NK-92 (cell line): ENCODE measurements around the gene MCM9.
"Not testable (repeated sequence)": the region's sequence is repeated elsewhere in the genome, so short reads cannot be mapped to it uniquely, and the experiment has no call there.

ENCODE experiments used
- DNase-seq: peaks from one replicate; lab custom pipeline; 2025; ENCODE audit not compliant: unreplicated experiment; lab: John Stamatoyannopoulos, UW

The MCM9 gene

DNA sequence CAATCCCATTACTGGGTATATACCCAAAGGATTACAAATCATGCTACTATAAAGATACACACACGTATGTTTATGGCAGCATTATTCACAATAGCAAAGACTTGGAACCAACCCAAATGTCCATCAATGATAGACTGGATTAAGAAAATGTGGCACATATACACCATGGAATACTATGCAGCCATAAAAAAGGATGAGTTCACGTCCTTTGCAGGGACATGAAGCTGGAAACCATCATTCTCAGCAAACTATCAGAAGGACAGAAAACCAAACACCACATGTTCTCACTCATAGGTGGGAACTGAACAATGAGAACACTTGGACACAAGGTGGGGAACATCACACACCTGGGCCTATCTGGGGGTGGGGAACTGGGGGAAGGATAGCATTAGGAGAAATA is 66.1 kb downstream of the MCM9 start:
- DNase-seq, result not testable (repeated sequence)

DNA sequence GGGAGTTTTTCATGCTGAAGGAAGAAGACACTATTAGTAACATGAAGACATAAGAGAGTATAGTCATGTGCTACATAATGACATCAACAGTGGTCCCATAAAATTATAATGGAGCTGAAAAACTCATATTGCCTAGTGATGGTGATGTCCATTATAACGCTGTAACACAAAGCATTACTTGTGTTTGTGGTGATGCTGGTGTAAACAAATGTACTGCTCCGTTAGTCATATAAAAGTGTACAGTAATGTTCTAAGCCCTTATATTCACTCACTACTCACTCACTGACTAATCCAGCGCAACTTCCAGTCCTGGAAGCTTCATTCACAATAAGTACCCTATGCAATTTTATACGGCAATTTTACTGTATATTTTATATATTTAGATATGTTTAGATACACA is 67.8 kb downstream of the MCM9 start:
- no peak for DNase-seq

DNA sequence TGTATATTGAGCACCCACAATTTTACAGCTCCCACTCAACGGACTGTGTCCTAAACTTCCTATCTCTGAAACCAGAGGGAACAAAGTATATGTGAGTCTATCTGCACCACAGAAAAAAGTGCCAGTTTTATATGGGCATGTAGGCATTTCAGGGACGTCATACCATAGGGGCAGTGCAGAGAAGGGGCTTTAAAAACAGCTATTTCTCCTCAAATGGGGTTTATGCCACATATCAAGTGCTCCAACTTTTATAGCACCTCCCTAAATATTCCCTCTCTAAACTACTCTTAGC is 69.9 kb downstream of the MCM9 start:
- DNase-seq, result no peak

DNA sequence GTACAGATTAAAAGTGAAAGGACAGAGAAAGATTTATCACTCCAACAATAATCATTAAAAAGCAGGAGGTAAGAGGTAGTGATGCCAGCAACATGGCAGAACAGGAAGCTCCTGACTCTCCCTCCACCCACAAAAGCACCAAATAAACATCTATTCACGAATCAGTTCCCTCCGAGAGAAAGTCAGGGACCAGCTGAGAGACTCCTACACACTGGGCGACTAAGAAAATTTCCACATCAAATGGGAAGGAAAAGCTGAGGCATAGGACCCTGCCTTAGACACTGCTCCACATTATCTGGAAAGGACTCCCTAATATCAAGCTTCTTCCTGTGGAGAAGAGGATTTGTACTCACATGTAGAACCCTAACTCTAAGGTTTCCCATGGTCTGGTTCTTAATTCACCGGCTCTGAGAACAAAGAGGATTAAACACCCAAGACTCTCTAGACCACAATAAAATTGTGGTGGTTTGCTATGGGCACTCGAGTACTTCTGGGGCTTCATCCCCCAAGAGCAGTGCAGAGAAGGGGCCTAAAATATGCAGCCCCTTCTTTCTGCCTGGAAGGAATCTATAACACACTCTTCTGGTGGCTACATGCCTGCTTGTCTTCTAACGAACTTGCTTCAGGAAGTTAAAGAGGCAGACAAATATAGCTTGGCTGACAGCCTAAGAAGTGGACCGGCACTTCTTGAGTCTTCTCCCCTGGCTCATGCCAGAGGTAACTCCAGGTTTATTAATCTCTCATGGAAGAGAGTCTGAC is 70.4 kb downstream of the MCM9 start:
- no peak for DNase-seq

DNA sequence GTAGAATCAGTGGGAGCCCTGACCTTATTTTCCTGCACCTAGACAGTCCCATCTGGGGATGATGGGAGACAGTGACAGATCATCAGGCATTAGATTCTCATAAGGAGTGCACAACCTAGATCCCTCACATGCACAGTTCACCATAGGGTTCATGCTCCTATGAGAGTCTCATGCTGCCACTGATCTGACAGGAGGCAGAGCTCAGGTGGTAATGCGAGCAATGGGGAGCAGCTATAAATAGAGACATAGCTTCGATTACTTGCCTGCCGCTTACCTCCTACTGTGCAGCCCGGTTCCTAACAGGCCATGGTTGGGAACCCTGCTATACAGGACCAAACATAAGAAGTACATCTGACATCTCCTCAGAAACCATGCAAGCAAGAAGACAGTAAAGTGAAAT is 72.5 kb downstream of the MCM9 start:
- no peak for DNase-seq

DNA sequence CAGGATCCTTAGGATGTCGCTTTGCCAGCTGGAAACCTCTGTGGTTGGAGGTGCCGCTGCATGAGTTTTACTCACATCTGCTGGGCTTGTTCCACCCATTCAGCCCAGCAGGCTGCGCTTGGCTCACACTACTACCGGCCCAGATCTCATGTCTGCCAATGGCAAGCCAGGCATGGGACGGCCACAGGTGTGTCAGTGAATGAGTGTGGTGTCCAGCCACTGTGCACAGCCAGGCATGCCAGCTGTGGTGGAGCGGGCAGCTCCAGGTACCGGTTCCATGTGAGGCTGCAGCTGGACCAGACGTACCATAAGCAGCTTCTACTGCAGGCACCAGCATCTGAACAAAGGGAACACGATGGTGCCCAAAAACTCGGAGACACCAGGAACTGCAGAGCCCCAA is 74.1 kb downstream of the MCM9 start:
- no peak for DNase-seq

DNA sequence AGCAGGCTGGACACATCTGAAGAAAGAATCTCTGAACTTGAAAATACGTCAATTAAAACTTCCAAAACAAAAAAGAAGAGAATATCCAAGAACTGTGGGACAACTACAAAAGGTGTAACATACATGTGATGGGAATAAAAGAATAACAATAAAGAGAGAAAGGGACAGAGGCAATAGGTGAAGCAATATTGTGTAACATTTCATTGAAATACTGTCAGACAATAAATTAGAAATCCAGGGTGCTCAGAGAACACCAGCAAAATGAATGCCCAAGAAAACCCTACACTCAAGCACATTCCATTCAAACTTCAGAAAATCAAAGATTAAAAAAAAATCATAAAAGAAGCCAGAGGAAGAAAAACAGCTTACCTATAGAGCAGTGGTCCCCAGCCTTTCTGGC is 74.6 kb downstream of the MCM9 start:
- DNase-seq, result no peak

DNA sequence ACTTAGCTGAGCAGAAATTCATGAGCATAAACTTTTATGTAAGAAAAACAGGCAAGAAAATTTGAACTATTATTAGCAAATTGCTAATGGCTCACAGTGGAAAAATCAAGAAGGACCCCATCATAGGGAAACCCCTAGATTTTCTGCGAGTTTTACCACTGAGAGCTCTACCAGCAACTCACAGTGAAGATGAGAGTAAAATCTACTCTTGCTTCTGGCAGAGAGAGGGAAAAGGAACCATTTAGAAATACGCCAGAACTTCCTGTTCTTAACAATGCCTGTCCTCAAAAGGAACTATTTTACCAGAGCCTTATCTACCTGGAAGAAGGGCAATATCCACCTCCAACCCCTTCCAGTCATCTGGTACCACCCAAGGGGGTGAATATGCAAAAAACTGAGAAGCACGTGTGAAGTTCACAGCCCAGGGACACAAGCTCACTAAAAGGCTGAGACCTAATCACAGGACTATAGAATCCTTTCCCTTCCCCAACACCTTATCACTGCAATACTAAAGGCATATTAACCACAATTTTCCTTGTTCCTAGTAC is 75.4 kb downstream of the MCM9 start:
- no peak for DNase-seq

DNA sequence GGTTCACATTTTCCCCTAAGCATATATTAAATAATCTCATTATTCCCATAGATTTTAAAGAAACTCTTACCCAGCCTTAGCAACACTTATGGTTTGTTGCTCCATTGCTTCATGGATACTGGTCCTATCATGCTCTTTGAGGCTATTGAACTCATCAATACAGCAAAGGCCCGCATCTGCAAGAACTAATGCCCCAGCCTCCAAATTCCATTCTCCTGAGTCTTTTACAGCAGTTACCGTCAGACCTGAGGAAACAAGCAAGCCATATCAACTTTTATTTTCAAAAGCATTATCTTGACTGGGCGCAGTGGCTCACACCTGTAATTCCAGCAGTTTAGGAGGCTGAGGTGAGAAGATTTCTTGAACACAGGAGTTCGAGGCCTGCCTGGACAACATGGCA is 78.7 kb downstream of the MCM9 start:
- DNase-seq, result no peak

DNA sequence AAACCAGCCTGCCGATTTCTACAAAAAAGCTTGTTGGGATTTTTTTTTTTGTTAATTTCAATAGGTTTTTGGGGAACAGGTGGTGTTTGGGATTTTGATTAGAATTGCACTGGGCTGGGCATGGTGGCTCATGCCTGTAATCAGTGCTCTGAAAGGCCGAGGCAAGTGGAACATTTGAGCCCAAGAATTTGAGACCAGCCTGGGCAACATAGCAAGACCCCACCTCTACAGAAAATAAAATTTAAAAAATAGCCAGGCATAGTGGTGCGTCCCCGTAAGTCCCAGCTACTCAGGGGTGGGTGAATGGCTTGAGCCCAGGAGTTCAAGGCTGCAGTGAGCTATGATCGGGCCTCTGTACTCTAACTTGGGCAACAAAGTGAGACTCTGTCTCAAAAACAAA is 81.6 kb downstream of the MCM9 start:
- DNase-seq, result no peak

DNA sequence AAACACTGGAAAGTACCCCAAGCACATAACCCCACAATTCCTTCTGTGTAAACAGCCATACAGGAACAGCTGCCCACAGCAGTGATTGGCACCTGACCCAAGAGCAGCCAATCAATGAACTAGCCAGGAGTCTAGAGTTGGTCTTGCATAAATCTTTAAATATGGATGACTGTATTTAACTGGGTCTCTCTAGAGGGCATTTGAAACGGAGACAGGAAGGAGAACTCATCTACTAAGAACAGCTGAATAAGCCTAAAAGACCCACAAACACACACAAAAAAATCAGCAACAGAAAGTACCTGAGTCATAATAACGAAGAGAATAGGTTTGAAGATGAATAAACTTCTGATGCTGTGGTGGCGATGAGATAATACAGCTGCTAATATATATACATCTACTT is 90.0 kb downstream of the MCM9 start:
- no peak for DNase-seq

DNA sequence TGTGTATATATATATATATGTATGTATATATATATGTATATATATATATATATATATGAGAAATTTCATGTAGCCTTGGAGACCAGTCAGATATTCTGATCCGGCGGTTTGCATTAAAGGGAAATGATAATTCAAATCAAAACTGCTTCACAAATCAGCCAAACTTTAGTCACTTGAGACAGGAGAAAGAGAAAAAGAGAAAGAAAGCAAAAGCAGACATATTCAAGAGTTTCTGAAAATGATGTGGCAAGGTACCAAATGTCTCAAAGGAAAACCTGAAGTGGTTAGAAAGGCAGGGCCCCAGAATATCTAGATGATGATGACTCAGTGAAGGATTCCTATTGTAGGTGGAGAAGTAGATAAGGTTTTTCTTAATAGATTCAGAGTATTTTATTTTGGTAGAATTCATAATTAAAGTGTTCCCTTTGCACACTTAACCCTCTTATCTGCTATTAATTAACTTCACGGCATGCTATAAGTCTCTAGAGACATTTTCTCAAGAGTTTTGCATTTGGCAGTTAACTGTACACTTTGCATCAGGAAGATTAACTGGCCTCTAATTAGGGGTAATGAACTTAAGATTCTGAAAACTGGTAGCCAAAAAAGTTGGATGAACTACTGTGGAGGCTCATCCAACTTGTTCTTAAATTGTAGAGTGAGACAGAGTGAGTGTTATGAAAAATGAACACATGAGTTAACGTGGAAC is 91.1 kb downstream of the MCM9 start:
- DNase-seq, result no peak

DNA sequence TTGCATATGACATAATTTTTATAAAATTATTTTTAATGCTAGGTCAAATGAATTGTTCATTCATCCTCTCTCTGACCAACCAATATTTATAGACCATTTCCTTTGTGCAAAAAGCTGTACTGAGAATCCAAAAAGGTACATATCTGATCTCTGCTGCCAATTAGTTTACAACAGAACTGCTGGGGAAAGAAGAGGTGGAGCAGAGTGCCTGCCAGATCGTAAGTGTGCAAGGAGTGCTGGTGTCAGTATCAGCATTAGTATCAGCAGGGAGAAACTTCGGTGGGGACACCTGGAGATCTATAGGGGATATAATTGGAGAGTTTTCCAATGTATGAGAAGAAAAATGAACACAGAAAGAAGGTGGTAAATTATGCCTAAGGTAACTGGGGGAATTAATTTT is 104.3 kb downstream of the MCM9 start:
- no peak for DNase-seq

DNA sequence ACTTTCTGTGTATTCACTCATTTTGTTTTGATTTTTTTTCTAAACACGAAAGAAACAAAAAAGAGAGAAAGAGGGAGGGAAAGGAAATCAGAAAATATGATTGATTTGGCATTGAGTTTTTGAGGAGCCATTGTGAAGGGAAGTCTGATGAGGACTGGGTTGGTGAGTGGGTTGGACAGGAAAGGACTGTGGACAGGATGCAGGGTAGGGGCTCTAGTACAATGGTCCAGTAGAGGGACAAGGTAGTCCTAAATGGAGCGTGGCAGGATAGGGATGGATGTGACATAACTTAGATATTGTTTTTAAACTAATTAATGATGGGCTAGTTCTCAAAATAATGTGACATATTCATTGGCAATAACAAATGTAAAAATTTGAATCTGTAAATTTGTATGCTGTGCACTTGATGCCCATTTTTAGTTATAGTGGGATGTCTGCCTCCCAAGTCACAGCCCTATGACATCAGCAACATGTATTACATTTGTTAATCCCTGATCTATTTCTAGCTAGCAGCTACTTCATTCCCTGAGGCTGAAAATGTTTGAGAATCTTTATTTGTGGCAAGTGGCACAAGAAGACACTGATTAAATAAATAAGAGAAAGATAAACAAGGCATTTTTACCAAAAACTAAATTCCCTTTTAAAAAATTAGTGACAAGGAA is 105.0 kb downstream of the MCM9 start:
- DNase-seq, result no peak

DNA sequence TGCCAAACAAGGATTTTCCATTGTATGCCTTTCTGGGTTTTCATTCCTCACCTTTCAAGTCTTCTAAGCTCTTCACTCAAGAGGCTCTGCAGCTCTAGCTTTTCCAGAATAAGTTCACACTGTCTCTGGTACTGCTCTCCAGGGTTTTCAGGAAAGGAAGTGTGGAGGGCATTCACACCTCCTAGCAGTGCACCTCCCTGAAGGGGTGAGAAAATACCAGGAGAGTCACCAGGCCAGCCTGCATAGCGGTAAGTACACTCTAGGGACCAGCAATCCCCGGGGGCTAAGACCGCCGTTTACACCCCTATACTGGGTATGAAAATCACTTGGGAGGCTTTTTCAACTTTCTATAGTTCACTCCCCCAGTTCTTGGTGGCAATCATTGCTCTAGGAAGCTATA is 108.9 kb downstream of the MCM9 start:
- DNase-seq, result no peak

DNA sequence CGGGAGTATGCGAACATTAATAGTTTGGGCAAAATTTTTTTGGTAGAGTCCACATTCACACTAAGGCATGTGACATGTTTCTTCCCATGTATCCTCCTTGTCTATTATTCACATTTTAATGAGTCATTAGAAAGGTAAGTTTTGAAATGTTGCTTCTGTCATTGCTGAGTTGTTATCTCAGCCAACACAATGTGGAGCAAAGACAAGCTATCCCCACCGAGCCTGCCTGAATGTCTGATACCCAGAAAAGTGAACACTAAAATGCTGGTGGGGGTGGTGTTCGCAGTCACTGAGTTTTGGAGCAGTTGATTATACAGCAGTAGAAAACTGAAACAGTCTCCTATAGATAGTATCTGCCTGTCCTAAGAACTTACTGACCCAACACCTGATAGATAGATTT is 109.3 kb downstream of the MCM9 start:
- no peak for DNase-seq

DNA sequence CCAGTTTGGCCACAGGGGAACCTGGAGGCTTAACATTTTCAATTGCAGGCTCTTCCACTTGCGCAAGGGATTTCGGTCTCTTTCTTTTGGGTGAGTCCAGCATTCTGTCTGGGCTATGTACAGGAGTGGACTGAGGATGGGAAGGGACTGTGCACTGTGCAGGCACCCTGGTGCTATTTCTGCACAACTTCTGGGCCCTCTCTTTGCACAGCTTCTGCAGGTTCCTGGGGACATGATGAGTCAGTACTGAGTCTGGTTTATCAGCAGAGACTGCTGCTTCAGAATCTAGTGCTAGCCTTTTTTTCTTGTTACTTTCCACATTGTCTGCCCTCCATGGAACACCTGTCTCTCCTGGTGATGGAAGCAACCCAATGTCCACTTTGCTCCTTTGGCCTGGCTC is 119.5 kb downstream of the MCM9 start:
- DNase-seq, result no peak

DNA sequence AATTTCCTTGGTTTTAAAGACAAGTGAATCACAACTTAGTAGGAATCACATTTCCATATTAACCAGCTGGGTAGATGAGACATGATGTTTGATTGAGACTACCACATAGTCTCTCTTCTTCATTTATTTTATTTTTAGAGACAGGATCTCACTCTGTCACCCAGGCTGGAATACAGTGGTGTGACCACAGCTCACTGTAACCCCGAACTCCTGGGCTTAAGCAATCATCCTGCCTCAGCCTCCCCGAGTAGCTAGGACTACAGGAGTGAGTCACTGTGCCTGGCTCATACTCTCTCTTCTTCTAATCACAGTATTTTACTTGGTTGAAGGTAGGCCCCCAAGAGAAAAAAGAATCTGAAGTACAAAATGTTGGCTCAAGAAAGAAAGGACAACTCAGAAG is 121.2 kb downstream of the MCM9 start:
- no peak for DNase-seq

DNA sequence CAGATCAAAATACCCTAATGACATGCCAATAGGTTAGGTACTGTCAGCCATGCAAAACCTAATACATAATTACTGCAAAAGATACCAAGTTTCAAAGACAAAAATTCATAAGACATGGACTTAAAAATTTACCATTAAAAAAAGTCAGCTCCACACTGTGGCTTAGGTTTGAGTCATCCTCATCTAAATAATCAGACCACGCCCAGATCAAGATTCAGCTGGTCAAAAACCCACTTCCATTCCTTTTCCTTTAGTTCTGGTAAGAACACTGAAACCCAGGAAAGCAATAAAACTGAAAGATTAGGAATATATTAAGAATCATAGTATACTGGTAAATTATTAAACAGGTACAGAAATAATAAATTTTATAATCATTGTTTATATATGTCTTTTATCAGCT is 122.0 kb downstream of the MCM9 start:
- no peak for DNase-seq

DNA sequence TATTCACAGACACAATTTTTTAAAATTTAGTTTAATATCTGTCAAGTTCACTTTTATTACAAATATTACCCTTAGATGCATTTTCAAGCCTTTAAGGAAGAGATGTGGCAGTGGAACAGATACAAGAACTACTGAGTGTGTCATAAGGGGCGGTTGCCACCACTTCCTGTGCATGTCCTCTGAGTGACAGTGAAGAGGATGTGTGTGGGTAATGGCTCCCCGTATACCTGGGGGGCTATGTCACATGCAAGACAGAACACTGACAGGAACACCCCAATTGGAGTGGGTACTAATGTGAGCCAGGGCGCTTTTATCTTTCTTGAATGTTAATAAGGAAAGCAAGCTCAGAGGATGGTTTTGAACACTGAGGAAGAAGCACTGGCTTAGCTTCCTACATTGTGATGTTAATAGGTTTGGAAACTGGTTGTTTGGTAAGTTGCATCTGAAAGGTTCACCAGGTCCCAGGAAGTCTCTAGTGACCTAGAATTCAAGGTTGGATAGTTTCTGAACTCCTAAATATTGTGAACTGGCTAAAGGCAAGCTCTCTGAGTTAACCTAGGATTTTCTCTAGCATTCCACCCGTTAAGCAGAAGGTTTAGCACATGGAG is 124.4 kb downstream of the MCM9 start:
- no peak for DNase-seq

DNA sequence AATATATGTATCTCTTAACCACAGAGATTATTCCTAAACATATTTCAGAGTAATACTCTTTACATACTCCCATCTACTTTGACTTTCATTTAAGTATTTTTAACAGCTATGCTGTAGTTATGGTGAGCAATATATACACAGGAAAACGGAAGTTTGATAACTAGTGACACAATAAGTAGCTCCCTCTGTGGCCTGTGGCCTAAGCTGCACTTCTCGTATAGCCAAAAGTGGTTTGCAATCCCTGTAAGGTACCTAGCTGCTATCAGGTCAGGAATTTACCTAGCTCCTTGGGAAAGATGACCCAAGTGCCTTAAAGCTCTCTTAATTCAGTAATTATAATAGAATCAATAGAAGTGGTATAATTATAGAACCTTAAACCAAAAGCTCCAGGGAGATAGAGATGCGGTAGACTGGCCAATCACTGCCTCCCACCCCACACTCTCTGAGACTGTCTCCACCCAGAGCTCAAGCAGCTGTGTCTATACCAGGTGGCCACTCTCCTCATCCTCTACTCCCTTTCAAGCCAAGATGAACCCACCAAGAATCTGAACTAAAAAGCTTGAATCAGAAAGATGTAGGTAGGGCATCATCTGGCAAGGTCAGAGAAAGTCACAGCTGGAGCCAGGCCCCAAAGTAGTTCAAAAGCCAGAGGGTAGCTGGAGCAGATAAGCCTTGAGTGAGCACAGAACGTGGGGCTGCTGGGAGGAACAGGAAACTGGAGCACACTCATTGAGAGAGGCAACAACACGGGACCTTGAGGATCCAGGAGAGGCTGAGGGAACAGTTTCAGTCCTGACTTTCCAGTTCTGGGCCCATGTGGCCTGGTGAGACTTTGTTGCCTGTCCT is 125.9 kb downstream of the MCM9 start:
- no peak for DNase-seq
